Ishikawa (cell line): Measurements from ENCODE around the gene ZNF501.

Source experiments
- CEBPB ChIP-seq: IDR thresholded peaks from 2 replicates; pipeline ENCODE4 v1.6.1; 2012
- CREB1 ChIP-seq: IDR thresholded peaks from 2 replicates; pipeline ENCODE4 v1.6.1; 2012; ENCODE audit warnings: low read depth
- EGR1 ChIP-seq: IDR thresholded peaks from 2 replicates; pipeline ENCODE4 v1.6.1; 2012
- EP300 ChIP-seq: IDR thresholded peaks from 2 replicates; pipeline ENCODE4 v1.6.1; 2012; ENCODE audit warnings: borderline replicate concordance
- FOXM1 ChIP-seq: IDR thresholded peaks from 2 replicates; pipeline ENCODE4 v1.6.1; 2012; ENCODE audit warnings: low read depth, borderline replicate concordance
- NFIC ChIP-seq: IDR thresholded peaks from 2 replicates; pipeline ENCODE4 v1.6.1; 2012
- RAD21 ChIP-seq: IDR thresholded peaks from 2 replicates; pipeline ENCODE4 v1.6.1; 2012; ENCODE audit warnings: low read depth
- TAF1 ChIP-seq: IDR thresholded peaks from 2 replicates; pipeline ENCODE4 v1.6.1; 2012; ENCODE audit warnings: low read depth, mild to moderate bottlenecking
- TEAD4 ChIP-seq: IDR thresholded peaks from 2 replicates; pipeline ENCODE4 v1.6.1; 2012
- YY1 ChIP-seq: IDR thresholded peaks from 2 replicates; pipeline ENCODE4 v1.6.1; 2012; ENCODE audit warnings: low read depth
- TF ChIP-seq, protein P1 (sequence below): IDR thresholded peaks from 2 replicates; pipeline ENCODE4 v1.6.1; 2012; ENCODE audit warnings: low read depth, mild to moderate bottlenecking
- TF ChIP-seq, protein P2 (sequence below): IDR thresholded peaks from 2 replicates; pipeline ENCODE4 v1.6.1; 2012
- TF ChIP-seq, protein P3 (sequence below): IDR thresholded peaks from 2 replicates; pipeline ENCODE4 v1.6.1; 2012

DNA sequence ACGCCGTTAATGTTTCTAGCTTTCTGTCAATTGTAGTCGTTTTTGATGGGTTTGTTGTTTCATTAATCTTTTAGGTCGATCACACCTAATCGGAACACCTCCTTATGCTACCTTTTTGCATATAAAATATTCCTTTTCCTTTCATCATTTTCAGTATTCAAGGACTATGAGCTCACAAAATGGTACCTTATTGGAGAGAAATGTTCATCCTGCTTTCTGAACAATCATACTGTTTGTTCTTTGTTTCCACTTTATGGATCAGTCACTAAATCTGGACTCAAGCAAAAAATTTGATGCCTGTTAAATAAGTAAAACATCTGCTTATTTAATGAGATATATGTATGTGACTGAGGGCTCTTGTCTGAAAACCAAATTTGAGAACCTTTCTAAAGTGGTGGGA, 33.3 kb downstream of the ZNF501 start:
- TF ChIP-seq, protein P1, sequence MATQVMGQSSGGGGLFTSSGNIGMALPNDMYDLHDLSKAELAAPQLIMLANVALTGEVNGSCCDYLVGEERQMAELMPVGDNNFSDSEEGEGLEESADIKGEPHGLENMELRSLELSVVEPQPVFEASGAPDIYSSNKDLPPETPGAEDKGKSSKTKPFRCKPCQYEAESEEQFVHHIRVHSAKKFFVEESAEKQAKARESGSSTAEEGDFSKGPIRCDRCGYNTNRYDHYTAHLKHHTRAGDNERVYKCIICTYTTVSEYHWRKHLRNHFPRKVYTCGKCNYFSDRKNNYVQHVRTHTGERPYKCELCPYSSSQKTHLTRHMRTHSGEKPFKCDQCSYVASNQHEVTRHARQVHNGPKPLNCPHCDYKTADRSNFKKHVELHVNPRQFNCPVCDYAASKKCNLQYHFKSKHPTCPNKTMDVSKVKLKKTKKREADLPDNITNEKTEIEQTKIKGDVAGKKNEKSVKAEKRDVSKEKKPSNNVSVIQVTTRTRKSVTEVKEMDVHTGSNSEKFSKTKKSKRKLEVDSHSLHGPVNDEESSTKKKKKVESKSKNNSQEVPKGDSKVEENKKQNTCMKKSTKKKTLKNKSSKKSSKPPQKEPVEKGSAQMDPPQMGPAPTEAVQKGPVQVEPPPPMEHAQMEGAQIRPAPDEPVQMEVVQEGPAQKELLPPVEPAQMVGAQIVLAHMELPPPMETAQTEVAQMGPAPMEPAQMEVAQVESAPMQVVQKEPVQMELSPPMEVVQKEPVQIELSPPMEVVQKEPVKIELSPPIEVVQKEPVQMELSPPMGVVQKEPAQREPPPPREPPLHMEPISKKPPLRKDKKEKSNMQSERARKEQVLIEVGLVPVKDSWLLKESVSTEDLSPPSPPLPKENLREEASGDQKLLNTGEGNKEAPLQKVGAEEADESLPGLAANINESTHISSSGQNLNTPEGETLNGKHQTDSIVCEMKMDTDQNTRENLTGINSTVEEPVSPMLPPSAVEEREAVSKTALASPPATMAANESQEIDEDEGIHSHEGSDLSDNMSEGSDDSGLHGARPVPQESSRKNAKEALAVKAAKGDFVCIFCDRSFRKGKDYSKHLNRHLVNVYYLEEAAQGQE: no peak
- TF ChIP-seq NFIC (no peak), RAD21 (no peak), FOXM1 (no peak), EP300 (no peak), TAF1 (no peak), CEBPB (no peak), EGR1 (no peak), TEAD4 (no peak), YY1 (no peak), CREB1 (no peak)
- TF ChIP-seq, protein P2, sequence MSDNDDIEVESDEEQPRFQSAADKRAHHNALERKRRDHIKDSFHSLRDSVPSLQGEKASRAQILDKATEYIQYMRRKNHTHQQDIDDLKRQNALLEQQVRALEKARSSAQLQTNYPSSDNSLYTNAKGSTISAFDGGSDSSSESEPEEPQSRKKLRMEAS: no peak
- TF ChIP-seq, protein P3, sequence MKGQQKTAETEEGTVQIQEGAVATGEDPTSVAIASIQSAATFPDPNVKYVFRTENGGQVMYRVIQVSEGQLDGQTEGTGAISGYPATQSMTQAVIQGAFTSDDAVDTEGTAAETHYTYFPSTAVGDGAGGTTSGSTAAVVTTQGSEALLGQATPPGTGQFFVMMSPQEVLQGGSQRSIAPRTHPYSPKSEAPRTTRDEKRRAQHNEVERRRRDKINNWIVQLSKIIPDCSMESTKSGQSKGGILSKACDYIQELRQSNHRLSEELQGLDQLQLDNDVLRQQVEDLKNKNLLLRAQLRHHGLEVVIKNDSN: no peak
